GM19395 (cell line): ENCODE data around the gene KIAA0753.

Experiments
- ATAC-seq: cut with Tn5 transposase; IDR thresholded peaks from one replicate; pipeline ENCODE4 v1.9.1; 2021; ENCODE audit warnings: mild to moderate bottlenecking, moderate library complexity; ENCODE audit not compliant: unreplicated experiment

Gene KIAA0753

DNA sequence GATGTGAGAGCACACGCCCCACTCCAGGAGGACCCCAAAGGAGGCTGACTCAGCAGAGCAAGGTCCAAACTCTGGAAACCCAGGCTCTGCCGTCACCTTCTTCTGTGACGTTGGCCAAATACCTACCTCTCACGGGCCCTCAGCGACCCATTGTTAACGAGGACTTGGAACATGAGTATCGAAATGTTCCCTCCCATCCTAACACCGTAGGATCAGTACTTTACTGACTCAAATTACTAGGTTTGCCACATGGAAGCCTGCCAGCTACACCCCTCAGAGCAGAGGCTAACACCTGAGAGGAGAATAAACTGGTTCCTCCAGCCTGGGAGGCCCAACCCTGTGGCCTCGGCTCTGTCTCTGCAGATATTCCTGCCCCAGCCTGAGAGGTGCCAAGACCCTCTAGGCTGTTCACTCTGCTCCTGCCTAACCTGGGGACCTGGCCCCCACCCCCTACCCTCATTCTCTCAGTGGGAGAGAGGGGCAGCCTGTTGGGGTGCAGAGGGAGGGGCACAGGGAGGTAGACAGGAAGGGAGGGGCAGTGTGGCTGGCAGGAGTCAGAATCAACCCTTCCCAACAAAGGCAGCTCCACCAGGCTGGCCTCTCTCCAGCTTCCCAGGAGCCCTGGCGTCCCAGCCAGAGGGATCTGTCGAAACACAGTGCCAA, 88.5 kb downstream of the KIAA0753 start:
- ATAC-seq: no peak

DNA sequence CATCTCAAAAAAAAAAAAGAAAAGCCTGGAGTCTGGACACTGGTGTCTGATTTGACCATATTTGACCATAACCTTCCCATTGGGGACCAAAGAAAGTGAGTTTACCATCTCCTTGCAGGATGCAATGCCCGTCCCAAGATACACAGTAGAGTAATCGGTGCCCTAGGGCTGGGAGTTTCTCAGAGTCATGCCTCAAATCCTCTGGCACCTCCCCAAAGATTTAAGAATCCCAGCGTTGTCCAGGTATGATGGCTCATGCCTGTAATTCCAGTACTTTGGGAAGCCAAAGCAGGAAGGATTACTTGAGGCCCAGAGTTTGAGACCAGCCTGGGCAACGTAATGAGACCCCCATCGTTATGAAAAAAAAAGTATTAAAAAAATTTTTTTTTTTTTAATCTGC, 89.2 kb downstream of the KIAA0753 start:
- no peak for ATAC-seq

DNA sequence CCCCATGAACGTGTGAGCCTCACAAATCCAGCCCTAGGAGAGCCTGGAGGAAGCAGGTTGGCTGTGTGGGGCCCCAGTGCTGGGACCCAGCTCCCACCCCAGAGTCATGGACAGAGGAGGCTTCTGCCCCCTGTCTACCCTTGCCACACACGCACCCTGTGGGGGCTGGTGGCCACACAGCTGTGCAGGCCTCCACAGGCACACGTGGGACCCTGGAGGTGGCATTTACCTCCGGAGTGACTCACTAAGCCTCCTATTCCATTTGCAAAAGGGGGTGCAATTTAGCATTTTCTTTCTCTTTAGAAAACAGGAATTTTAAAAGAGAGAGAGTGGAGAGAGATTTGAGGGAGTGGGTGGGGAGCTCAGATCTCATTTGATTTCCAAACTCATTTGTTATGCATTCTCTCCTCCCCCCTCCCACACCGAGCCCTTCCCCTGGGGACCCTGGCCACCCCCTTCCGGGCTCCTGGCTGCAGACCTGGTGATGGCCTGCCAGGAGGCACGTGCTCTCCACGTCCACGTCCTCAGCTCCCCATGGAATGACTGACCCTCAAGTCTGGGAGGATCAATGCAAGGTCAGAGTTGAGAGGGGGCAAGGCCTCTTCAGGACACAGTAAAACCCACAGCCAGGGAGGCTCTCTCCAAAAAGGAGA, 91.0 kb downstream of the KIAA0753 start:
- ATAC-seq: no peak

DNA sequence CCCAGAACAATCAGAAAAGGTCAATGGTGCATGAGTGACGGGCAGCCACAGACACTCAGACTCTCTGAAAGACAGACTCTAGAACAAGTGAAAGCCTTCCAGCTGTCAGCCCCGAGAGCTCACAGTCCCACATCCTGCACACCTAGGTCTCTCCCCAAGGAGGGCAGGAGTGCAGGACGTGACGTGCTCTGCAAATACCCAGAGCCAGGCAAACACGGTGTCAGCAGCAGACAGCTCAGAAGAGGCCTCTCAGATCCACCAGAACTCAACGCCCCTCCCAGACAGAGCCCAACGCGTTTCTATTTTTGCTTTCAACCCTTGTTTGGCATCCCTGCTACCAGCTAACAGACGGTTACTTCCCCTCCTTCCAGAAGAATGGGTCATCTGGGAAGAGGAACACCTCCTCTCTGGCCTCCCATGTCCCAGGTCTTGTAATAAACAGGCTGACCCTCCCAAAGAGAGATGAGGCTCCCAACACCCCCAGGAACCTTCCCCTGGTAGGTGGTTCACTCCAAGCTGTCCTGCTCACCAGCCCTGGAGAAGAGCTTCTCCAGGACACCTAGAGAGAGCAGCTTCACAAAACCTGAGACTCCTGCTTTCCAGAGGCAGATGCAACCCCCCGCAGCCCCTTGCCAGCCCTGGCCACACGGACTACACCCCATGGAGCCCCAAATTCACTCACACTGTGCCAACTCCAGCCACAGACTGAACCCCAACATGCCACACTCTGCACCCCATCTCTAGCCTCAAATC, 91.8 kb downstream of the KIAA0753 start:
- ATAC-seq: no peak

DNA sequence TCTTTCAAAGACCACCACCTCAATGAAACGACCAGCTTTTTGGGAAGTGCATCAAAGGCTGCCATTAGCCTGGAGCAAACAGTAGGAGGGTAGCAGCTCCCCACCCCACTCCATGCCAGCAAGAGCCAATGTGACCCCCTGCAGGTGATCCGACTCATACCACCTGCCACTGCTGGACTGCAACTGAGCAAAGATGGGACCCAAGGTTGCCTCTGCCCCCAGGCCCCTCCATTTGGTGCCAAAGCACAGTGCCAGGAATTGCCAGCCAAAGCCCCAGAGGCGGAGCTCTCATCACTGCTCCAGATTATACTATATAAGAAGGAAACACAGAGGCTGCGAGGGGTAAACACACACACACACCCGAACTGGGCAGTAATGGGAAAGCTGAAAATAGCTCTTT, 92.5 kb downstream of the KIAA0753 start:
- ATAC-seq: no peak

DNA sequence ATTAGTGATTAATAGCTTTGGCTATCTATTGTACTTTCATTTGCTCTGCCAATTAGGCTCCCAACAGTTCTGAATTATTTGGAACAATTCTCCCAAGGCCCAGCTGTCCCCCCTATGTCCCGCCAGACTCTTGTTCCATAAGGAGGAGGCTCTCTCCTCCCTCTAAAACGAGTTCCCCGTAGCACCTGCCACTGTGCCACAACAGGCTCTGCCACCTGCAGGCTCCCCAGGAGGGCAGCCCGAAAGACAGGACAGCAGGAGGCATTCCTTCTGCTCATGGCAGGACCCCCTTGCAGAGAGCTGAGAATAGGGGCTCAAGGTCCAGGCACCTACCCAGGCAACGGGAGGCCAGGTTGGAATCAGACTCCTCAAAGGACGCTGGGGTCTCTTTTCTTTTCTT, 93.2 kb downstream of the KIAA0753 start:
- ATAC-seq: no peak

DNA sequence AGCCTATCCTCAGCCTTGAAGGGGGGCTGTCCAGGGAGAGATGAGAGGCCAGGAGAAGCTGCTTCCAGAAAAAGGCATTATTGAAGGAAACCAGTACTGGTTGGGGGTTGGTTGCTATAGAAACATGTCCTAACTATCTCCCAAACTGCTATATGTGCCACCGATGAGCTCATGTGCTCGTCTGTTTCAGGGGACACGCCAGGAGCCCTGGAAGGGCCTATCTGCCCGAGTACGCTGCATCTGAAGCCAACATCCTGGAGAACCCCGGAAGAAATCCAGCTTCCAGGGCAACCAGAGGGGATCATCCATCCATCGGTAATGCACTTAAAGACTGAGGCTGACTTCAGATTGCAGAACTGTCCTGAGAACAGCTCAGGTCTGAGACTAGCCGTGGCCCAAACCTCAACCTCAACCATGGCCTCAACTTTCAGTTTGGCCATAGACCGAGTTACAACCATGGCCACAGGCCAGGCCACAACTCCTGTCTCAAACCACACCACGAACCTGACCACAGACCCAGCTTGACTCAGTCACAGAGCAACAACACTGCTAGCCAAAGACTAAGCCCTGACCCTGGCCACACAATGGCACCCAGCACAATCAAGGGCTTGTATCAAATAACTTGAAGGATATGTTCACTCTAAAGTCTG, 94.3 kb downstream of the KIAA0753 start:
- no peak for ATAC-seq

DNA sequence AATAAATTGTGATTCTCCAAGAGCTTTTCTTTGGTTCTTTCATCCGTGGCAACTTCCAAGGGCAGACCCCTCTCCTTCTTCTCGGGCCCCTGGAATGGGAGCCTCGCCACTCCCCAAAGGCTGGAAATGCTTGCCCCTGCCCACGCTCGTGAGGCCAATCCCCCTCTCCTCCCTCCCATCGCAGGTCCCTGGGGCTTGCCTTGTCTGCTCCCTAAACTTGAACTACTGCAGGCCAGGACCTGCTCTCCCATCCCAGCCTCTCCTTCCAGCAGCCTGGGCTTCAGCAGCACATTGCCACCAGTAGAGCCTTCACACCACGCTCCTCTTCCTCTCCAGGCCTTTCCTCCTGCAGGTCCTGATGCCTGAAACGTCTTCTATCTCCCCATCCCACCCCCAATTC, 95.2 kb downstream of the KIAA0753 start:
- no peak for ATAC-seq

DNA sequence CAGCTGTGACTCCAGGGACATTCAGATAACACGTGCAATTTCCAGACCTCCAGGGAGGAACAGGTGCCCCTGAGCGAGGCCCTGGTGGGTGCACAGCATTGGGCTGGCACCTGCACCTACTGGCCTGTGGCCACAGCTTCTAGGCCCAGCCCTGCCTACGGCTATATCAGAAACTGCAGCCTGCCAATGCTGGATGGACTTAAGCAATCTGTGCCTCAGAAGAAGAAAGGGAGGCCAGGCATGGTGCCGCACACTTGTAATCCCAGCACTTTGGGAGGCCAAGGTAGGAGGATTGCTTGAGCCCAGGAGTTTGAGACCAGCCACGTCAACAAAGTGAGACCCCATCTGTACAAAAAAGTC, 96.5 kb downstream of the KIAA0753 start:
- no peak for ATAC-seq

DNA sequence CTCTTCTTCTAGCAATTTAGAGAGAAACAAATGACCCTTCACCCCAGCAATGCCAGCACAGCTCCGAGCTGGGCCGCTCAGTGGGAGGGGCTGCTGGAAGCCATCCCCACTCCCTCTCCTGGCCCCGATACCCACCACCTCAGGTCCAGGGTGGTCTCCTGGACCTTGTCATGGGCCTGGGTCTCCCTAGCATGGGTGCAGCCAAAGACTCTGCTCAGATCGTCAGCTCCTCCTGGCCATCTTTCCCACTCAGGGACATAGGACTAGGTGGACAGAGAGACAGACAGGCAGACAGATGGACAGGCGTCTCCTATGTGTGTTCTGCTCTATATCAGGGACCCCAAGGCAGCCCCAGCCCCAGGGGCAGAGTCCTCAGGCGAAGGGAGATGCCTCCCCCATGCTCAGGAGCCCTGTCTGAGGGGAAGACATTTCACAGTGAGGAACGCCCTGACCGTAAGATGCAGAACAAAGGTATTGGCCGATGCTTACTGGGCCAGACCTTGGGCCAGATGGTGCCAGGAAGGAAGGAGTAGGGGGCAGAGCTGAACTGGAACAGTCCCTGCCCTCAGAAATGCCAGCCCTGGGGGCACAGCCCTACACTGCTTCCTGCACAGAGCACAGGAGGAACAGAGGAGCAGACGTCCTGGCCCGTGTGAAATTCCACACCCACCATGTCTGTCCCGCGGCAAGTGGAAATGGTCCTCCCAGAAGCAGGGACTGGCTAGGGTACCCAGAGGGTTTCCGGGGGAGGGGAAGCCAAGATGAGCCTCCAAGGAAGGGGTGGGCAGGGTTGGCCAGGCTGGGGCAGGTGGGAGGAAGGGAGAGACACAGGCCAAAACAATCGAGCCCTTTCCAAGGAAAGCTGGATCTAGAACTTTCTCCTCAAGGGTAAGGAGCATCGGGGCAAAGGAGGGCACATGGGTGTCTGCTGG, 97.2 kb downstream of the KIAA0753 start:
- no peak for ATAC-seq

DNA sequence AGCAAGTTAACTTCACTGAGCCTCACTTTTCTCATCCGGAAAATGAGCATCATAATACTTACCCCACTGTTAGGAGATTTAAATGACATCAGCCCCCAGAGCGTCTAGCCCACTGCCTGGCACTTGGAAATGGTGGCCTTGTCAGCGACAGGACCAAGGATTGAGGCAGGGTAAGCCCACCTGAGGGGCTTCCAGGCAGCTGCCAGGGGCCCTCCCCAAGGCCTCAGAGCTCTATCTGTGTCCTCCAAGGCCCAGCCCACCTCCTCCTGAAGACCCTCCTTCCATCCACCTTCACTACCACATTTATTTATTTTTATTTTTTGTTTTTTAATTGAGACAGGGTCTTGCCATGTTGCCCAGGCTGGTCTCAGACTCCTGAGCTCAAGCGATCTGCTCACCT, 97.9 kb downstream of the KIAA0753 start:
- no peak for ATAC-seq

DNA sequence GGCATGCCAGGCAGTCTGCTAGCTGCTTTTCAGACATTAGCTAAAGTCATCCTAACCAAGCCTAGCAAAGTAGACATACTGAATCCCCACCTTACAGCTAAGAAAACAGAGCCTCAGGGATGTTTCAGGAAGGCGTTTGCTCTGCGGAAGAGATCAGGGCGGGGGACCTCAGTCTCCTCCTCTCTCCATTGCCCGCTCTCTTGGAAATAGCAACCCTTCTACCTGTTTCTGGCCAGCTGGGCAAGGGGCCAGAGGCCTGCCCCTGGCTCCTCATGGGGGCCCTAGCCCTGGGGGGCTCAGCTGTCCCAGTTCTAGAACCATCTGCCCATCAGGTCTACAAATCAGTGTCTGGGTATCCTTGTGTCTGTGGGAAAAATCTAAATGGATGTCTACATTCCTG, 98.6 kb downstream of the KIAA0753 start:
- ATAC-seq: no peak

DNA sequence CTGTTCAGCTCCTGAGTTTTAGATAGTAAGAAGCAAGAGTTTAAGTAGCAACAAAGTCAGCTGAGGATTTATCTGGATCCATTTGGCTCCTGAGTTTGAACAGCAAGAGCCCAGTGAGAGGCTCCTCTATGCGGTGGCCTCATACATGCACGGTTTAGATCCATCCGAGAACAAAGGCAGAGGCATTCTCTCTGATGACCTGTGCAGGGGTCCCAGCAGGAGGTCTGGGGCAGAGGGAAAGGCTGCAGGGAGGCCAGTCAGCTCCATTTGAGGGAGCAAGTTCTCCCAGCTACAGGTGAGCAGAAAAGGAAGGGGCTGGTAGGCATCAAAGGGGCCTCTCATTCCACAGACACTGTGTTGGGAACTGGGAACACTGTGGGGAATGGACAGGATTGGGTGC, 100.6 kb downstream of the KIAA0753 start:
- no peak for ATAC-seq

DNA sequence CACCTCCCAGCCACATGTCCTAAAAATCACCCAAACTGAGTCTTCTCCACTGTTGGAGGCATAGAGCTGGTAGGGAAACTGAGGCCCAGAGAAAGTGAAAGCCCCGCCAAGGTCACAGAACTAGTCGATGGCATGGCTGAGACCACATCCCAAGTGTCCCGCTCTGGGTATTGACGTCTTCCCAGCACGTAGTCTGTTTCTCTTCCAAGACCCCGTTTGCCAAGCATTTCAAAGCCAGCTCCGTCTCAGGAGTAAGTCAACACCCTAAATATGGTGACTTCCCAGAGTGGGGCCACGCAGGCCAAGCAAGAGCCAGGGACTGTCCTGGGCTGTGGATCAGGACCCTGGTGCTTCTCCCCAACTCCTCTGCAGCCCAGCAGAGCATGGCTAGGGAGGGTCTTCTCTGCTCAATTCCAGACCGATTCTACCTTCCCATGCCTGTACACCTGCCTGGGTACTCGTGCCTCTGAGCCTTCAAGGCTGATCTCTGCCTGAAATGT, 103.9 kb downstream of the KIAA0753 start:
- ATAC-seq: no peak

DNA sequence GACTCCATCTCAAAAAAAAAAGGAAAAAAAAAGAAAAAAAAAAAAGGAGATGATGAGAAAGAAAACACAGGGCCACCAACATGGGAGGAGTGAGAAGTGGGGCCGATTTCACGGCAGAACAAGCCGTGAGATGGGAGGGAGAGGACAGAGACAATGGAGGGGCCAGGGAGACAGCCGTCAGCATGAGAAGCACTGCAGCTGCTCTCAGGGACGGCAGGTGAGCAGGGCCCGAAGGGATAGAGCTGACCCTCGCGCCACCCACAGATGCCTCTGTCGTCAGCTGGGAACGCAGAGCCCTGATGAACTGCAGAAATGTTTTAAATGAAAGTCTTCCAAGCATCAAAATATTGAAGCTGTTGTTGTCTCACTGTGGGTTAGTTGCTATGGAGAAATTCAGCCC, 104.5 kb downstream of the KIAA0753 start:
- ATAC-seq: no peak

DNA sequence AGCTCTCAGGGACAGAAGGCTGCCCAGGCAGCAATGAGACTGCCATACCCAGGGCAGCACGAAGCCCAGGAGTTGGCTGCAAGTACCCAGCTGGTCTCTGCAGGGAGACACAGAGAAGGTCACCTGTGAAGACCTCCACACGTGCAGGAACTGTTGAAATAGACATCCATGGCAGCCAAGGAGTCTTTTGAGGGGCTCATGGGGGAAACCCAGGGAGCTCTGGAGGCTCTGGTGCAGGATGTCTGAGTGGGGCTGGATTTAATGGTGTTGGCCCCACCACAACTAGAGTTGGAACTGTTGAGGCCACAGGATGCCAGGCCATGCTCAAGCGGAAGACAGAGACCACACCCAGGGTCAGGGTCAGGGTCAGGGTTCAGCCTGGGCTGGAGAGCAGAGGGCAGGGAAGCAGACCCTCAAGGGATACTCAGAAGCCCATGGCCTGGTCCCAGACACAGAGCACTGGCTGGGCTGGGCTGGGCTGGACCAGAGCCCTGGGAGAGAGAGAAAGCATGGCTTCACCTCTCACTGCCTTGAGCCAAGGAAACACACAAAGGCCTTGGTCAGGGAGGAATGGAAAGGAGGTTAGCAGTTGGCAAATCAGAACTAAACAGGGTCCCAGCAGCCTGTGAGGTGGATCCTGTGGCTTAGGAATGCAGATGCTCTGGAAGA, 105.5 kb downstream of the KIAA0753 start:
- no peak for ATAC-seq

DNA sequence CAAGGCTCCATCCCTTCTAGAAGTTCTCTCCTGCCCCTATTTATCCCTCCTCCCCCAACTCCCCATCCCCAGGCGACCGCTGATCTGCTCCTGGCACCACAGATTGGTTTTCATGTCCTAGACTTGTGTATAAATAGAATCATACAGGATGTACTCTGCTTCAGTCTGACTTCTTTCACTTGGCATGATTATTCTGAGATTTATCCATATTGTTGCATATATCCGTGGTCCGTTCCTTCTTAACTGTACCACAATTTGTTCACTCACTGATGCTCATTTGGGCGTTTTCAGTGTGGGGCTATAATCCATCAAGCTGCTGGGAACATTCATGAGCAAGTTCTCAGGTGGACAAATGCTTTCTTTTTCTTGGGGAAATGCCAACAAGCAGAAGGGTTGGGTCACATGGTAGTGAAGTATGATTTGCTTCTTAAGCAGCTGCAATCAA, 108.0 kb downstream of the KIAA0753 start:
- ATAC-seq: no peak

DNA sequence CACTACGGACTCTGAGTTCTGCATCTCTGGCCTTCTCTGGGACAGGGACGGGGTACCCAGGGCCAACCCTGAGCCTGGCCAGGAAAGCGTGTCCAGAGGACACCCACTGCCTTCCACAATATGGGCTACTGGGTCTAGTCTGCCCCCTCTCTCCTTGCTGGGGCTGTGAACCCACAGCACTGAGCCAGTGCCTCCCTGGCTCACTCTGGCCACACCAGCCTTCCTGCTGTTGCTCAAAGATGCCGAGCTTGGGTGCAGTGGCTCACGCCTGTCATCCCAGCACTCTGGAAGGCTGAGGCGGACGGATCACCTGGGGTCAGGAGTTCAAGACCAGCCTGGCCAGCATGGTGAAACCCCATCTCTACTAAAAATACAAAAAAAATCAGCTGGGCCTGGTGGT, 108.9 kb downstream of the KIAA0753 start:
- no peak for ATAC-seq

DNA sequence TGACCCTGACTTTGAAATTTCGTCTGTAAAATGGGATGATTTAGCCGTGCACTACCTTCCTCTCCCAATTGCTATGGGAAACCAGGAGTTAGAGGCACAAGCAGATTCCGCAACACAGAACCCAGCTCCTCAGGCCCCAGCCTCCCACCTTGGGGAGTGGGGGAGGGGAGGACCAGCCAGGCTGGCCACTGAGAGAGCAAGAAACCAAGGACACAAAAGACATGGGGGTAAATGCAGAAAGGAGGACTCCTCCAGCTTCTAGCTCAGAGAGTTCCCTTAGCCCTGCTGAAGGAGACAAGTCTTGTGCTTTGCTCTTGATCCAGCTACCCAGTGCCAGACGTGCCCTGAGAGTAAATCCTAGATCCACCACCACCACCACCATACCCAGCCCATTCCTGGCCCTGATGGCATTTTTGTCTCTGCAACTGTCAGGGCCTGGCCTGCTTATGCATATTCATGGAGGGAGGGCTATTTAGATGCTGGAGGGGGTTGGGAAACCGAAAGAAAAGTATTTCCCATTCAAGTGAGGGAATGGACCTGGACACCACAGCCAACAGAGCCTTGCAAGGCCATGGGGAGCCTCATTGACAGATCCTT, 110.1 kb downstream of the KIAA0753 start:
- no peak for ATAC-seq

DNA sequence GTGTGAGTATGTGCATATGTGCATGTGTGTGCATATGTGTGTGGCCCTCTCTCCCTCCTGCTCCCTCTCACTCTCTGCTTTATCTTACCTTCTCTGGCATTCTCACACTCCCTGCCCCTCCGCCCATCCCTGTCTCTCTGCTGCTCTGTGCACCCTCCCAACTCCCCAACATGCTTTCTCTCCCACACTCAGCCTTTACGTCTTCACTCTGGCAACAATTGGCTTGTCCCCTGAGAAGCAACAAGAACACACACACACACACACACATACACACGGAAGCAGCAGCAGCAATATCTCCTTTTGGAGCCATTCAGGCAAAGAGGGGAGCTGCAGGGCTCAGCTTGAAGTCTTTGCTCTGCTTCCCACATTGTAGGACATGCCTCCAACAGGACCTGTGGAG, 112.0 kb downstream of the KIAA0753 start:
- no peak for ATAC-seq
